HUDEP-2 (cell line): ENCODE data around the gene PI4KA.
A peak's percentile ranks its signal among the peaks of the same experiment; 100 is the strongest.

Experiments
- DNase-seq, 76 experiments: peaks; one replicate each; lab custom pipeline; 2025; ENCODE audit not compliant: unreplicated experiment in 76 of 76; lab: John Stamatoyannopoulos, UW

PI4KA gene

GRCh38 chr22:20794650-20795413, 63.8 kb downstream of the PI4KA start:
- DNase-seq, result no peak

DNA sequence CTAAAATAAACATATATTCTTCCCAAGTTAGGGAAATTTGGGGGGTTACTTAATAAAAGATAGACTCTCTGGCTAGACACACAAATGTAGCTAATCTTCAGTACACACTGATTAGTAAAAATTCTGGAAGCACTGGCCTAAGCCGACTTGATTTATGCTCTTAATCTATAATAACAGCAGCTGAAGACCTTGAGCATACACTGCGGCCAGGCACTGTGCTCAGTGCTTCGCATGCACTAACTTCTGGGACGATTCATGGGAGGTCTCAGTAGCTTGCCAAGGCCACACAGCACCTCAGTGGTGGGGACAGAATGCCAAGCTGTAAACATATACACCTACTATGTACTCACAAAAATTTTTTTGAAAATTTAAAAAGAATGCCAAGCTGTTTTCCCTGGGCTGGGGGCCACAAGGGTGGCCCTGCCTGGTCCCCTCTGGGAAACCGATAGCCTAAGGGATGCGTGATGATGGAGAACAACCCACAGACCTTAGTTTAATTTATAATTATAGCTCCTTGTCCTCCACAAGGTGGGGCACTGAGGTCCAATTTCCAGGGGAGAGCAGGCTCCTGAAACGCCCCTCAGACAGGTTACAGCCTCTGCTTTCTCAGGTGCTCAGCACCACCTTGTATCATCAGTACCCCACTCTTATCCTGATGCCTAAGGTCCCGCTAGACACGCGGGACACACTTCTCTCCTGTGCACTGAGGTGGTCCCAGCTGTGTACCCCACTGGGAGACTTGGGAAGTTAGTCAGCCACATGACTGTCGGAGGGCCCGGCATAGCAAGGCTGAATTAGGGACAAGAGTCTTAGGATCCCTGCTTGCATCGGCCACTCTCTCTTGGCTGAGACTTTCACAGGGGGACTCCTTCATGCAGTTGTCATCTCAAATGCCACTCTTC, 64.6 kb downstream of the PI4KA start:
- no peak for DNase-seq

GRCh38 chr22:20792966-20793728, 65.5 kb downstream of the PI4KA start:
- DNase-seq, result no peak

DNA sequence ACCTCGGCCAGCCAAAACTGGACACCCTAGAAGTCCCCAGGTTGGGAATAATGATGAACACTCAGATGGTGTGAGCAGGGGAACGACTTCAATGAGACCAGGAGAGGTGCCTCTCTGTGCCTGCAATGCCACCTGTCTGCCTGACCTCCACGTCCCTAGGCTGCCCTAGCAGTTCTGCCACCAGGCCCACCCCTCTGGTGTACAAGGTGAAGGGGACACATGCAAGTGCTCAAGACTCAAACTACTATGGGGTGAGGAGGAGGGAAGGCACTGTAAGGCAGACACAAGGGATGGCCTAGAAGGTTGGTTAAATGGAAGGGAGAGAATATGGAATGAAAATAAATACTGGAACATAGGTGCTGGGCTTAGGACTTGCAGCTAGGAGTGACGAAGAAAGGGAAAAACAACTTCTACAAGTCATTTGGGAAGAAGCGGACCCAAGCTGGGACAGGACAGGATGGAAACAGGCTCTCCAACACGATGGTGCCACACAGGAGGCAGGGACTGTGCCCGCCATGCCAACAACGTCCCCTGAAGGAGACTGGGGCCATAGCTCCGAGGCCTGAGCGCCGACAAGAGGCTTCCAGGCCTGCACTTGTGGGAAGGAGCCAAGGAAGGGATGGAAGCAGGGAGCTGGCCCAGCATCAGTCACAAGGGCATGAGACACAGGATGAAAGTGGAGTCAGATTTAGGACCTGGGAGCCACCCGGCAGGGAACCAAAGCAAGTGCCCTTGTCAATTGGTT, 66.2 kb downstream of the PI4KA start:
- no peak for DNase-seq

DNA sequence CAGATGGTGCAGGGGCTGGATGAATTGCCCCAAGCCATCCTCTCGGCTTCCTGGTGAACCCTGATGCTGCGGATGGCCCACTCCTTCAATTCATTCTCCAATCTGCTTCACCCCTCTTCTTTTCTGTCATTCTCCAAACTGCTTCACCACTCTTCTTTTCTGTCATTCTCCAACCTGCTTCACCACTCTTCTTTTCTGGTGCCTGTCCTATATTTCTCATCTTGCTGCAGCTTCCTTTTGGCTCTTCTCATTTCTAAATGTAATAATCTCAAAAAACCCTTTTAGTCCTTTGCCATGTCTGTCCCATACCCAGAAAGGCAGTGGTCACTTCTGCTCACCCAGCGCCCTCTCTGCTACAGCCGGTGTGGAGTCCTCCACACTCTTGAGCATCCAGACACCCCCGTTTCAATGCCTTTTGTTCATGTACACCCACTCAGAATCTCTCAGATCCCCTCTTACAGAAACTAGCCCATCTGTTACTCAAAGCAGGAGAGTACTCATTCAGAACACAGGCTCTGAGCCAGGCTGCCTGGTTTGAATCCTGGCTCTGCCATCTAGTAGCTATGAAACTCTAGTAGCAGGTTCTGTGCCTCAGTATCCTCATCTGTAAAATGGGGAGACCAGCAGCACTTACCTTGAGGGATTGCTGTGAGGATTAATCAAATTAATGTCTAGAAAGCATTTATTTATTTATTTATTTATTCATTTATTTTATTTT, 69.8 kb downstream of the PI4KA start:
- DNase-seq, result no peak

DNA sequence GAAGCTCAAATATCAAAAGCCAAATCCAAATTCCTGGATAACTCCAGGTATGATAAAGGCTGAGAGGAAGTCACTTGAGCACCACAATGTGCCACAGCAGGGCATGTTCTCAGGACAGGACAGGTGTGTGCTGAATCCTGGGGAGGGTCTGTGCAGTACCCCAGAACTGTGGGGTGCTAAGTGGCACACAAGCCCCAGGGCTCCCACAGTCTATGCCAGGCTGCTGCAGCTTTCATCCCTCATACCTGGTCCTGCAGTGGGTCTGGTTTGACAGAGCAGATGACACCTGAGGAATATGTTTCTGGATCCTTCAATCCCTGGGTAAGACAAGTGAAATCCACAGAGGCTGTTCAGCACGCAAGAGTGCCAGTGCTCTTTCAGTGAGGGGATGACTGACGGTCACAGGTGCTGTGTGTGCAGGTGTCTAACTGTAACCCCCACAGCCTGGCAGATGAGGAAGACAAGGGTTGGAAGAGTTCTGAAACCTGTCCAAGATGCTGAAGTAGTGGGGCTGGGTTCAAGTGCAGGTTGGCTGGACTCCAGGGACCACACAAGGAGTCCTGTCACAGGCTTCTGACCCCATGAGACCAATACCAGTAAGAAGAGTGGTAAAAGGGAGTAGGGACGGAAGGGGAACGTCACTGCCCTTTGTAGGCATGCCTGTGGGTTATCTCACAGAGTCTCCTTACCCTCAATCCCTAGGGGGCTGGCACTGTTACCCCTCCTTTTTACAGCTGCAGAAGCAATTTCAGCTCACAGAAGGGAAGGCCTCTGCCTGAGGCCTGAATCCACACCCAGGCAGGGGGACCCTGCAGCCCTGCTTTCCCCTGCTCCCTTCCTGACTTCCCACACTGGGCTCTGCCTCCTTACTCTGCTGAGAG, 70.6 kb downstream of the PI4KA start:
- DNase-seq, result no peak

GRCh38 chr22:20787223-20787622, 71.4 kb downstream of the PI4KA start:
- DNase-seq, result no peak

GRCh38 chr22:20786536-20786979, 72.1 kb downstream of the PI4KA start:
- DNase-seq, result no peak

GRCh38 chr22:20786048-20786447, 72.6 kb downstream of the PI4KA start:
- no peak for DNase-seq

- no peak for DNase-seq
Observed at GRCh38 chr22:20785415-20785814, 73.2 kb downstream of the PI4KA start.

- peak in 55 of 76 experiments; percentile 3 to 68 (median 38) for DNase-seq
Observed at GRCh38 chr22:20783844-20784723, 74.5 kb downstream of the PI4KA start.

DNA sequence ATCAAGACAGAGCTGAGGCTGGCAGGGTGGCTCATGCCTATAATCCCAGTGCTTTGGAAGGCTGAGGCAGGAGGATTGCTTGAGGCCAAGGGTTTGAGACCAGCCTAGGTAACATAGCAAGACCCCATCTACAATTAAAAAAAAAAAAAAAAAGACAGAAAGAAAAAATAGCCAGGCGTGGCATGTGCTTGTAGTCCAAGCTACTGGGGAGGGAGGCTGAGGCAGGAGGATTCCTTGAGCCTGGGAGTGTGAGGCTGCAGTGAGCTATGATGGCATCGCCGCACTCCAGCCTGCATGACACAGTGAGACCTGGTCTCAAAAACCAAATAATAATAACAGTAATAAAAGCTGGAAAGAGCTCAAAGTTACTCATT, 75.3 kb downstream of the PI4KA start:
- no peak for DNase-seq

DNA sequence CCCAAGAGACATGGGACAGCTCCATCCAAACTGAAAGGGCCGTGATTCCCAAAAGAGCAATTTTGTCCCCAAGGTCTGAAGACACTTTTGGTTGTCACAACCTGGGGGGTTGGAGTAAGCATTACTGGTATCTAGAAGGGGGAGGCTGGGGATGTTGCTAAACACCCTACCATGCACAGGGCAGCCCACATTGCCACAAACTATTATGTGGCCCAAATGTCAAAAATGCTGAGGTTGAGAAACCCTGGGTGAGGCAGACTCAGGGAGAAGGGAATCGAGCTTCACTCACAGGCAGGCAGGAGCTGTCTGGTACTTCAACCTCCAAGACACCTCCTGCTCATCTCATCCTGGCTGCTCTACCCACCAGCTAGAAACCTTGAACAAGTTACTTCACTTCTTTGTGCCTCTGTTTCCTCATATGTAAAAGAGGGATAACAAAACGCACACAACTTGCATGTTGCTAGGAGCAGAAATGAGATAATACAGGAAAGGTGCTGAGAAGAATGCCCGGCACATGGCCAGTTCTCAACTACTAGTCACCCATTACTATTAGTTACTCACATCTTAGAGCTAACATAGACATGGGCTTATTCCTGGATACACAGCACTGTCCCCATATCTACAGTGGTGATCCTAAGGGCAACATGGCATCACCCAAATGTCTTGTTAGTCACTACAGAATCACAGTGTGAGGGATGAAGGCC, 75.9 kb downstream of the PI4KA start:
- no peak for DNase-seq

GRCh38 chr22:20782083-20782482, 76.5 kb downstream of the PI4KA start:
- no peak for DNase-seq

- peak in 6 of 76 experiments; percentile 6 to 33 (median 12) for DNase-seq
Observed at GRCh38 chr22:20781272-20781990, 77.2 kb downstream of the PI4KA start.

DNA sequence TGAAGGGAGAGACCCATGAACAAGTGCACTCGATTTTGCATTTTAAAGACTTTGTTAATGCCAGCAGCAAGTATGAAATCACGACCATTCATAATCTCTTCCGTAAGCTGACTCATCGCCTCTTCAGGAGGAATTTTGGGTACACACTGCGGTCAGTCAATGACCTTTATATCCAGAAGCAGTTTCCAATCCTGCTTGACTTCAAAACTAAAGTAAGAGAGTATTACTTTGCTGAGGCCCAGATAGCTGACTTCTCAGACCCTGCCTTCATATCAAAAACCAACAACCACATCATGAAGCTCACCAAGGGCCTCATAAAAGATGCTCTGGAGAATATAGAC, 78.8 kb downstream of the PI4KA start:
- no peak for DNase-seq
